Measurements from ENCODE around the gene WARS2.

WARS2 gene

GRCh38 chr1:118982821-118983557, 157.5 kb downstream of the WARS2 start:
- Histone ChIP-seq H3K4me3 (ENCODE audit: severe bottlenecking) (no peak overlapping the region), H3K9me3 (ENCODE audit: severe bottlenecking) (no peaks in the 10 kb centered on the region), H3K27ac (ENCODE audit: poor library complexity, severe bottlenecking) (no peak overlapping the region), H3K36me3 (ENCODE audit: low read depth) (no peaks in the 10 kb centered on the region), H3K27me3 (ENCODE audit: insufficient read depth, poor library complexity, severe bottlenecking) (peaks cover 100% of the 10 kb centered on the region), H3K4me1 (ENCODE audit: insufficient read depth, poor library complexity, severe bottlenecking) (no peaks in the 10 kb centered on the region)
- DNase-seq (ENCODE audit: low spot score) (no peak), ATAC-seq (ENCODE audit: low read depth) (no peak)
- TF ChIP-seq CTCF (IDR thresholded peaks at IDR 0.05; ENCODE audit: poor library complexity, severe bottlenecking) = no peak

GRCh38 chr1:118982266-118982665, 158.2 kb downstream of the WARS2 start:
- DNase-seq (ENCODE audit: low spot score) (no peak), ATAC-seq (ENCODE audit: low read depth) (no peak)
- peaks cover 100% of the 10 kb centered on the region for H3K27me3 ChIP-seq (ENCODE audit: insufficient read depth, poor library complexity, severe bottlenecking)
- no peak overlapping the region for H3K27ac ChIP-seq (ENCODE audit: poor library complexity, severe bottlenecking)
- no peaks in the 10 kb centered on the region for H3K36me3 ChIP-seq (ENCODE audit: low read depth)
- H3K4me1 ChIP-seq (ENCODE audit: insufficient read depth, poor library complexity, severe bottlenecking) = no peaks in the 10 kb centered on the region
- no peak overlapping the region for H3K4me3 ChIP-seq (ENCODE audit: severe bottlenecking)
- H3K9me3 ChIP-seq (ENCODE audit: severe bottlenecking) = no peaks in the 10 kb centered on the region
- TF ChIP-seq CTCF (IDR thresholded peaks at IDR 0.05; ENCODE audit: poor library complexity, severe bottlenecking) = no peak

- no peaks in the 10 kb centered on the region for H3K4me1 ChIP-seq (ENCODE audit: insufficient read depth, poor library complexity, severe bottlenecking)
- H3K4me3 ChIP-seq (ENCODE audit: severe bottlenecking) = no peak overlapping the region
- no peaks in the 10 kb centered on the region for H3K36me3 ChIP-seq (ENCODE audit: low read depth)
- DNase-seq (ENCODE audit: low spot score) (no peak), ATAC-seq (ENCODE audit: low read depth) (no peak)
- no peak overlapping the region for H3K27ac ChIP-seq (ENCODE audit: poor library complexity, severe bottlenecking)
- TF ChIP-seq CTCF (IDR thresholded peaks at IDR 0.05; ENCODE audit: poor library complexity, severe bottlenecking) = no peak
- H3K27me3 ChIP-seq (ENCODE audit: insufficient read depth, poor library complexity, severe bottlenecking) = peaks cover 100% of the 10 kb centered on the region
- H3K9me3 ChIP-seq (ENCODE audit: severe bottlenecking) = no peaks in the 10 kb centered on the region
Measured at GRCh38 chr1:118981436-118981835, 159.0 kb downstream of the WARS2 start.

Measured in RWPE2 (cell line).